ENCODE measurements around the gene RAB7A. TPM values are rescaled to one million over a fixed set of nuclear protein-coding genes. Genes with fewer than 3 reads are reported as not detected.

Gene RAB7A
- total and polyA plus RNA-seq, 2 of the 8 experiments (the other 6 are each of a cell fraction or from before 2014, with no cell fraction given): 179 to 195 TPM

DNA sequence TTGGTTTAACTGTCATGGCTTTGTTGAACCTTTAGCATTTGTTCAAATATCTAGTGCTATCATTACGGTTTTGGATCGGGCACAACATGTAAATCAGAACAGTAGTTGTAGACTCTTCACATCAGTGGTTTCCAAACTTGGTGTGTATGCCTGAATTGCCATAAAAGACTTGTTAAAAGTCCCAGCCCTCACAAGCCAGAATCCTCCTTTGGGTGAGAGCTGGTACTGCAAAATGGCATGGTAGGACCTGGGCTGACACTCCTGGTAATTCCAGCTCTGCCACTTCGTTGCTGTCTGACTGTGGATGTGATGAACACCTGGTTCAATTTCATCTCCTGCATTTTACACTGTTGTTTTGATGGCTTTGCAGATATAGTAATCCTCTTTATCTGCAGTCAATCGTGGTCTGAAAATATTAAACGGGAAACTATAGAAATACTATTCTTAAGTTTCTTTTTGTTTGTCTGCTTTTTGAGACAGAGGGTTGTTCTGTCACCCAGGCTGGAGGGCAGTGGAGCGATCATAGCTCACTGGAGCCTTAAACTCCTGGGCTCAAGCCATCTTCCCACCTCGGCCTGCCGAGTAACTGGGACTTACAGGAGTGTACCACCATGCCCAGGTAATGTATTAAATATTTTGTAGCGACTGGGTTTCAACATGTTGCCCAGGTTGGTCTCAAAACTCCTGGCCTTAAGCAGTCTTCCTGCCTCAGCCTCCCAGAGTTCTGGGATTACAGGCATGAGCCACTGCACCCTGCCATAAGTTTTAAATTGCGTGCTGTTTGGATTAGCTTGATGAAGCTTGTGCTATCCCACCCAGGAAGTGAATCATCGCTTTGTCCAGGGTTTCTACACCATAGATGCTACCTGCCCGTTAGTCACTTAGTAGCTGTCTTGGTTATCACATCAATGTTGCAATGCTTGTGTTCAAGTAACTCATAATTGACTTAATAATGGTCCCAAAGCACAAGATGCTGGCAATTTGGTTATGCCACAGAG, 61.6 kb downstream of the RAB7A start:
- peaks cover 24 to 31% of the 10 kb centered on the region in 2 experiments for H4K20me1 ChIP-seq (replicated peaks in 1 of 2; ENCODE audit: control insufficient read depth in 1 of 2, insufficient read depth in 2 of 2, low read length in 2 of 2)
- H2BK20ac ChIP-seq (ENCODE audit: low read length): no peak overlapping the region
- WGBS, 2 experiments (ENCODE audit: extremely low coverage in 1 of 2, insufficient coverage in 1 of 2, insufficient read length in 1 of 2, insufficient replicate concordance in 2 of 2, low coverage in 1 of 2, low lambda C conversion rate in 2 of 2, missing lambda C conversion rate in 1 of 2): 83% methylated on average over 12 of the region's 12 CpGs; no CpG with 5 or more reads in 1 of the 2 experiments
- H4K5ac ChIP-seq (ENCODE audit: insufficient read length, low read depth, low read length): no peak overlapping the region
- peaks cover 0 to 11% (median 10%) of the 10 kb centered on the region in 4 experiments; a peak in 3 of 7 replicates for H3K4me1 ChIP-seq (replicated peaks in 1 of 4; ENCODE audit: control insufficient read depth in 3 of 4, insufficient read depth in 4 of 4, low read length in 3 of 4)
- H3K9me3 ChIP-seq (ENCODE audit: insufficient read depth in 2 of 2, low read depth in 1 of 2, low read length in 1 of 2): no peaks in the 10 kb centered on the region
- POLR2A ChIA-PET (ENCODE audit: partially characterized antibody): interaction anchor here (0.5 to 1.2 kb wide), 3 partner anchors 48 to 105 kb away, joined by 3 to 4 read pairs (median 3); no protein-coding TSS in a partner anchor
- no peak overlapping the region for H3K18ac ChIP-seq (ENCODE audit: extremely low read depth, low read length)
- no peak overlapping the region for H3K9ac ChIP-seq (replicated peaks in 1 of 4; ENCODE audit: extremely low read depth in 1 of 4, low read depth in 3 of 4, low read length in 3 of 4)
- H3K27me3 ChIP-seq (replicated peaks in 1 of 4; ENCODE audit: control insufficient read depth in 3 of 4, extremely low read depth in 1 of 4, insufficient read depth in 3 of 4, low read length in 3 of 4): no peaks in the 10 kb centered on the region
- no peak overlapping the region for H3K4ac ChIP-seq (replicated peaks; ENCODE audit: insufficient read length, low read depth, low read length)
- no peak overlapping the region for H3K4me3 ChIP-seq (ENCODE audit: extremely low read depth in 1 of 4, insufficient read depth in 2 of 4, low read depth in 3 of 4, low read length in 4 of 4)
- no peak overlapping the region for H3K4me2 ChIP-seq (ENCODE audit: insufficient read depth in 1 of 2, low read depth in 2 of 2, low read length in 2 of 2)
- H2BK120ac ChIP-seq (replicated peaks; ENCODE audit: low read depth, low read length): no peak overlapping the region
- no peak overlapping the region for H3K56ac ChIP-seq (replicated peaks; ENCODE audit: insufficient read length, low read depth, low read length)
- DNase-seq (ENCODE audit: low read depth in 1 of 2, low spot score in 2 of 2): peak in 1 of 2 experiments; percentile 62
- peaks cover 6 to 94% of the 10 kb centered on the region in 2 experiments; a peak in 3 of 4 replicates for H3K79me2 ChIP-seq (ENCODE audit: control insufficient read depth in 1 of 2, insufficient read depth in 2 of 2, low read length in 2 of 2)
- no peak overlapping the region for H2BK15ac ChIP-seq (ENCODE audit: low read length)
- H2AFZ ChIP-seq (ENCODE audit: low read length): no peak overlapping the region
- no peak overlapping the region for H3K23ac ChIP-seq (ENCODE audit: insufficient read length)
- H3K27ac ChIP-seq (ENCODE audit: low read depth, low read length): no peak overlapping the region
- no peak overlapping the region; the same call in 1 of the 2 replicates for H4K8ac ChIP-seq (ENCODE audit: extremely low read depth, insufficient read depth, low read length)
- no peak overlapping the region for H3K14ac ChIP-seq (ENCODE audit: insufficient read length)
- no peak for TF ChIP-seq SUZ12 (IDR thresholded peaks at IDR 0.05; ENCODE audit: low read length)
- TF ChIP-seq RAD21 (IDR thresholded peaks at IDR 0.05 in 1 of 2, conservative IDR thresholded peaks at IDR 0.05 in 1 of 2; ENCODE audit: low read depth in 2 of 2, low read length in 2 of 2): peak; percentile 27 to 37; a peak in 3 of 4 replicates
- TF ChIP-seq, protein P1, sequence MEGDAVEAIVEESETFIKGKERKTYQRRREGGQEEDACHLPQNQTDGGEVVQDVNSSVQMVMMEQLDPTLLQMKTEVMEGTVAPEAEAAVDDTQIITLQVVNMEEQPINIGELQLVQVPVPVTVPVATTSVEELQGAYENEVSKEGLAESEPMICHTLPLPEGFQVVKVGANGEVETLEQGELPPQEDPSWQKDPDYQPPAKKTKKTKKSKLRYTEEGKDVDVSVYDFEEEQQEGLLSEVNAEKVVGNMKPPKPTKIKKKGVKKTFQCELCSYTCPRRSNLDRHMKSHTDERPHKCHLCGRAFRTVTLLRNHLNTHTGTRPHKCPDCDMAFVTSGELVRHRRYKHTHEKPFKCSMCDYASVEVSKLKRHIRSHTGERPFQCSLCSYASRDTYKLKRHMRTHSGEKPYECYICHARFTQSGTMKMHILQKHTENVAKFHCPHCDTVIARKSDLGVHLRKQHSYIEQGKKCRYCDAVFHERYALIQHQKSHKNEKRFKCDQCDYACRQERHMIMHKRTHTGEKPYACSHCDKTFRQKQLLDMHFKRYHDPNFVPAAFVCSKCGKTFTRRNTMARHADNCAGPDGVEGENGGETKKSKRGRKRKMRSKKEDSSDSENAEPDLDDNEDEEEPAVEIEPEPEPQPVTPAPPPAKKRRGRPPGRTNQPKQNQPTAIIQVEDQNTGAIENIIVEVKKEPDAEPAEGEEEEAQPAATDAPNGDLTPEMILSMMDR (IDR thresholded peaks at IDR 0.05; ENCODE audit: control extremely low read depth in 1 of 3, insufficient read depth in 1 of 3, low read depth in 1 of 3, low read length in 3 of 3): peak; percentile 42 to 68 (median 53)
- H2AK5ac ChIP-seq (ENCODE audit: low read depth, low read length): no peak overlapping the region
- H2BK5ac ChIP-seq (ENCODE audit: low read depth, low read length): no peak overlapping the region
- no peaks in the 10 kb centered on the region; the same call in 1 of the 2 replicates for H3K23me2 ChIP-seq (ENCODE audit: low read depth, low read length)
- no peak overlapping the region for H4K91ac ChIP-seq (replicated peaks; ENCODE audit: insufficient read length, low read length)
- CTCF ChIA-PET (ENCODE audit: partially characterized antibody): interaction anchor here (0.6 to 4.7 kb wide), 29 partner anchors 8 to 176 kb away, joined by 3 to 28 read pairs (median 4); no protein-coding TSS in a partner anchor
- FAIRE-seq: no peak
- H3K79me1 ChIP-seq (ENCODE audit: low read depth, low read length): peaks cover 12% of the 10 kb centered on the region
- no peak overlapping the region for H2BK12ac ChIP-seq (ENCODE audit: low read depth, low read length)
- H3K36me3 ChIP-seq (ENCODE audit: control insufficient read depth in 2 of 4, insufficient read depth in 4 of 4, low read length in 3 of 4): no peaks in the 10 kb centered on the region

All from H1 (cell line).